ENCODE data around the gene HDGFL2.

GRCh38 chr19:4550018-4550417 lies 77.9 kb downstream of the HDGFL2 start:
- TF ChIP-seq CTCF (IDR thresholded peaks at IDR 0.05; ENCODE audit: low read depth, low read length, poor library complexity, severe bottlenecking) = no peak
- no peak for TF ChIP-seq EZH2phosphoT487 (IDR thresholded peaks at IDR 0.05; ENCODE audit: borderline replicate concordance, low read length)

Data from DOHH2 (cell line).